ENCODE data around the gene MTA1. TPM values are rescaled to one million over a fixed set of nuclear protein-coding genes. Genes with fewer than 3 reads are reported as not detected.

Gene MTA1
- total RNA-seq, 2 donors from 2014 or later = 99.0 to 99.7 TPM

- H3K9me3 ChIP-seq (ENCODE audit: control insufficient read depth, low read length, poor library complexity, severe bottlenecking) = no peaks in the 10 kb centered on the region
- H3K4me3 Mint-ChIP-seq = no peak overlapping the region
- H3K36me3 Mint-ChIP-seq (ENCODE audit: low read depth) = no peaks in the 10 kb centered on the region
- DNase-seq (no peak), ATAC-seq (no peak)
- peaks cover 5% of the 10 kb centered on the region for H3K4me1 Mint-ChIP-seq
- no peaks in the 10 kb centered on the region for H3K27me3 Mint-ChIP-seq
- H3K27ac Mint-ChIP-seq = no peak overlapping the region
Observed at GRCh38 chr14:105390849-105391500, 28.7 kb upstream of the MTA1 start.

GRCh38 chr14:105391541-105391940, 28.1 kb upstream of the MTA1 start:
- no peak overlapping the region for H3K27ac Mint-ChIP-seq
- peaks cover 5% of the 10 kb centered on the region for H3K4me1 Mint-ChIP-seq
- no peak for ATAC-seq
- no peaks in the 10 kb centered on the region for H3K9me3 ChIP-seq (ENCODE audit: control insufficient read depth, low read length, poor library complexity, severe bottlenecking)
- H3K36me3 Mint-ChIP-seq (ENCODE audit: low read depth) = no peaks in the 10 kb centered on the region
- DNase-seq = no peak
- no peak overlapping the region for H3K4me3 Mint-ChIP-seq
- H3K27me3 Mint-ChIP-seq = no peaks in the 10 kb centered on the region

DNA sequence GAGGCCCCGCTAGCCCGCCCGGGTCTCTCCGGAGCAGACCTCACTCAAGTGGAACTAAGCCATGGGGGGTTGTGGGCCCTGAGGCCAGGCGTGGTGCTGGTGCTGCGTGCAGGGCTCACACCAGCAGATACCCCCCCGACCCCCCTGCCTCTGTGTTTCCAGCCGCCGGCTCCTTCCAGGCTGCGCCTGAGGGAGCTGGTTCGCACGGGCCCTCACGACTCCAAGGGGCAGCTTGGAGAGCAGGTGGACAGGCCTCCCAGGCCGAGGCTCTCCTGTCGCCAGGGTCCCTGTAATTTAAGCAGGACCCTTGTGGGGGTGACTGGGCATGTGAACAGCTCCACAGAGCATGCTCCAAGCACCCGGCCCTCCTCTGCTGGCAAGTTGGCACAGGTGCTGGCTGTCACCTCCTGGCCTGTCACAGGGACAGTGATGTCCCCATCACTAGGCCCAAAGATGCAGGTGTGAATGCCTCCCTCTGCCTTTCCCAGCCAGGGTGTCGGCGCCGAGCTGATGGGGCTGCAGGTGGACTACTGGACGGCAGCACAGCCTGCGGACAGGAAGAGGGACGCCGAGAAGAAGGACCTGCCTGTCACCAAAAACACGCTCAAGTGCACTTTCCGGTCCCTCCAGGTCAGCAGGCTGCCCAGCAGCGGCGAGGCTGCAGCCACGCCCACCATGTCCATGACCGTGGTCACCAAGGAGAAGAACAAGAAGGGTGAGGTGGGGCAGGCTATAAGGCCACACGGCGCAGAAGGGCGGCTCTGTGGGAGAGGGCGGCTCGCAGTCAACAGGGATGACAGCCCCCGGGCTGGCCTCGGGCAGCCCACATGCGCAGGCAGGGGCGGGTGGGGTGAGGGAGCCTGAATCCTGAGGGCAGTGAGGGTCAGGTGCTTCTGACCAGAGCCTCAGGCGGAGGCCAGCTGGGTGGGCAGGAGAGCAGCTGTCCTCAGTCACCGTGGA, 27.2 kb upstream of the MTA1 start:
- H3K27me3 Mint-ChIP-seq = no peaks in the 10 kb centered on the region
- DNase-seq = no peak
- H3K9me3 ChIP-seq (ENCODE audit: control insufficient read depth, low read length, poor library complexity, severe bottlenecking) = no peaks in the 10 kb centered on the region
- peaks cover 5% of the 10 kb centered on the region for H3K4me1 Mint-ChIP-seq
- no peak overlapping the region for H3K4me3 Mint-ChIP-seq
- H3K27ac Mint-ChIP-seq = no peak overlapping the region
- no peak for ATAC-seq
- no peaks in the 10 kb centered on the region for H3K36me3 Mint-ChIP-seq (ENCODE audit: low read depth)

DNA sequence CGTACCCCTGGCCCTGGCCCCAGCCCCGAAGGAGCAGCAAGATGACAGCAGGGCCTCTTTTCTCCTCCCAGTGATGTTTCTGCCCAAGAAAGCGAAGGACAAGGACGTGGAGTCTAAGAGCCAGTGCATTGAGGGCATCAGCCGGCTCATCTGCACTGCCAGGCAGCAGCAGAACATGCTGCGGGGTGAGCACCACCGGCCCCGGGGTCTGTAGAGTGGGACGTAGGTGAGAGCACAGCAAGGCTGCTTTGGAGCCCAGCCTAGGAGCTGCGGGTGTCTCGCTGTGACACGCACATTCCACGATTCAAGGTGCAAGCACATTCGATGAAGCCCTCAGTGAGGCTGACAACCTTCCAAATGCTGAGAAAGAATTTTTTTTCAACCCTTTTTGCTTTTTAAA, 26.5 kb upstream of the MTA1 start:
- DNase-seq = no peak
- H3K4me3 Mint-ChIP-seq = no peak overlapping the region
- H3K4me1 Mint-ChIP-seq = peaks cover 5% of the 10 kb centered on the region
- no peaks in the 10 kb centered on the region for H3K9me3 ChIP-seq (ENCODE audit: control insufficient read depth, low read length, poor library complexity, severe bottlenecking)
- no peak for ATAC-seq
- no peak overlapping the region for H3K27ac Mint-ChIP-seq
- H3K36me3 Mint-ChIP-seq (ENCODE audit: low read depth) = no peaks in the 10 kb centered on the region
- H3K27me3 Mint-ChIP-seq = no peaks in the 10 kb centered on the region

DNA sequence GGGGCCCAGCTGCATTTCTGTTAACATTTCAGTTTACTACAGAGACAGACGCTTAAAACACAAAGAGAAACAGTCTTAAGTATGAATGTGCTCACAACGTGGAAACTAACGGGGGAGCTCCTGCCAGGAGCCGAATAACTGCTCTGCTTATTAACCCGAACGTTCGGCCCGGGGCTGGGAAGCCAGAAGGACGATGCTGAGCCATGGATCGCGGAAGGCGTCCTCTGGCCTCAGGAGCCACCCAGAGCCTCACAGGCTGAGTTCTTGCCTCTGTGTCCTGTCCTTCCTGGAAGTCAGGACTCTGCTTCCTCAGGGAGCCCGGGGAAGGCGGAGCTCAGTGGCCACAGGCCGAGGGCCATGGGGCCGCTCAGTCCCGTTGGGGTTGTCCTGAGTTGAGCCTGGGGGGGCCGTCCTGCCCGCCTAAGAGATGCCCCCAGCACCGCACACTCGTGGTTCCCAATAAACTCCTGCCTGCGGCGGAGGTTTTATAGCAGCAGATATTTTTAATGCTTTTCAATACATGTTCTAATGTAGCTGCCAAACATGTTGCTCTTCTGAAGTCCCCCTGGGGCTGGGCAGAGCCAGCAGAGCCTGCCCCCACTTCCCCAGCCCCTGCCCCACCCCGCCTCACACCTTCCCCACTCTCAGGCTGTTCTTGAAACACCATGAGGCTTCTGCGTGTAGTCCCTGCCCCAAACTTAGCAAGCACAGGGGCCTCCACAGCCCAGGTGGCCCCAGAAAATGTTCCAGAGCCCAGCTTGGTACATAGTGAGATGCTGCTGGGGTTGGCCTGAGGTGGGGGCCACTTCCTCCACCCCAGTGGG, 24.7 kb upstream of the MTA1 start:
- H3K4me1 Mint-ChIP-seq = peaks cover 2% of the 10 kb centered on the region
- no peak overlapping the region for H3K27ac Mint-ChIP-seq
- no peaks in the 10 kb centered on the region for H3K36me3 Mint-ChIP-seq (ENCODE audit: low read depth)
- no peak overlapping the region for H3K4me3 Mint-ChIP-seq
- no peak for DNase-seq
- H3K9me3 ChIP-seq (ENCODE audit: control insufficient read depth, low read length, poor library complexity, severe bottlenecking) = no peaks in the 10 kb centered on the region
- H3K27me3 Mint-ChIP-seq = no peaks in the 10 kb centered on the region
- no peak for ATAC-seq

DNA sequence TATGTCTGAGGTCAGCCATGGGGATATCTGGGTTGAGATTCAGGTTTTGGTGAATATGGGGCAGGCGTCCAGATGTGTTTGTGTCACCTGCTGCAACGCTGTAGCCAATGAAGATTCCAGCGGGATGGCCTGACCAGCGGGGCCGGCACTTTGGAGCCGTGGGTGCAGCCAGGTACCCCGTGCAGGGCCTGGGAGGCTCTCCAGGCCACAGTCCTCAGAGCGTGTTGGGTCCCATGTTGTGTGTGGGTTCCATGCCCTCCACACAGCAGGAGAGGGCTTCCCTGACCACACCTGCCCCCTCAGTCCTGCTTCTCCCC, 24.1 kb upstream of the MTA1 start:
- Mint-ChIP-seq H3K27me3 (no peaks in the 10 kb centered on the region), H3K36me3 (ENCODE audit: low read depth) (peaks cover 3% of the 10 kb centered on the region), H3K27ac (no peak overlapping the region), H3K4me1 (no peaks in the 10 kb centered on the region), H3K4me3 (no peak overlapping the region)
- DNase-seq (no peak), ATAC-seq (no peak)
- no peaks in the 10 kb centered on the region for H3K9me3 ChIP-seq (ENCODE audit: control insufficient read depth, low read length, poor library complexity, severe bottlenecking)

GRCh38 chr14:105397350-105397931, 22.2 kb upstream of the MTA1 start:
- Mint-ChIP-seq H3K27me3 (no peaks in the 10 kb centered on the region), H3K4me3 (peak overlapping the region; percentile 83), H3K36me3 (ENCODE audit: low read depth) (peaks cover 4% of the 10 kb centered on the region), H3K4me1 (no peaks in the 10 kb centered on the region), H3K27ac (peak overlapping the region; percentile 51)
- DNase-seq = no peak
- no peaks in the 10 kb centered on the region for H3K9me3 ChIP-seq (ENCODE audit: control insufficient read depth, low read length, poor library complexity, severe bottlenecking)
- ATAC-seq = no peak

GRCh38 chr14:105398044-105398725, 21.4 kb upstream of the MTA1 start, which contains the start of gene TEX22:
Gene TEX22, plus strand, starts transcription at chr14:105398538. Its CDS starts 803 bp downstream, at chr14:105399341.
- DNase-seq (peak; percentile 75 to 84 (median 81)), ATAC-seq (peak; percentile 90)
- no peaks in the 10 kb centered on the region for H3K9me3 ChIP-seq (ENCODE audit: control insufficient read depth, low read length, poor library complexity, severe bottlenecking)
- Mint-ChIP-seq H3K4me1 (no peaks in the 10 kb centered on the region), H3K36me3 (ENCODE audit: low read depth) (peaks cover 4% of the 10 kb centered on the region), H3K27me3 (no peaks in the 10 kb centered on the region), H3K27ac (peak within 1 kb of the TSS; percentile 51), H3K4me3 (peak within 1 kb of the TSS; percentile 86)

DNA sequence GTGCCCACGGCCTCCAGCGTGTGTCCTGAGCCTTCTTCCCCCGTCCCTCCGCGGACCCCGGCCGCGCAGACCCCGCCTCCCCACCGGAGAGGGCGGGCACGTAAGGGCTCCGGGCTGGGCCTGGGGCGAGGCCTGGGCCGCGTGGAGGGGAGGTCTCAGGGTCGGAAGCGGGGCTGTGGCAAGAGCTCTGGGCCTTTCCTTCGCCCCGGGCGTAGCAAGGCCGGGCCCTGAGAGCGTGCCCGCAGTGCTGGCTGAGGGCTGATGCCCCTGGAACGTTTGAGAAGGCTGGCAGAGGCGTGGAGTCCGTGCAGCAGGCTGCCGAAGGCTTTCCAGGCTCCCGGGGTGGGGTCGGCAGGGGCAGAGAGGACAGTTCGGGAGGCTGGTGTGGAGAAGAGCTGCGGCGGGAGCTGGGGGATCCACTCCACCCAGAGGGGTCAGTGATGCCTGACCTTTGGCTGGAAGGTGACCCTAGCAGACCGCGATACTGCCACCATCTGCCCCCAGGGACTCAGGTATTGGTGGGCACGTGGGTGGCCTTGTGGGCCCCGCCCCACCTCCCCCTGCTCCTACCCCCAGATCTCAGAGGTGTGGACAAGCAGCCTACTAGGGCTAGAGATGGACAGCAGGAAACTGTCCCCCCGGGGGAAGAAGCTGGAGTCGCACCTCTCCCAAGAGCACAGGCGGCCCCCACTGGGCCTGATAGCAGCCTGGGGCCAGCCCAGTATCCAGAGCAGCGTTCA, 20.7 kb upstream of the MTA1 start:
- peak; percentile 39 for ATAC-seq
- Mint-ChIP-seq H3K27ac (peak overlapping the region; percentile 41), H3K4me1 (no peaks in the 10 kb centered on the region), H3K27me3 (no peaks in the 10 kb centered on the region), H3K36me3 (ENCODE audit: low read depth) (peaks cover 4% of the 10 kb centered on the region), H3K4me3 (peak overlapping the region; percentile 86)
- no peaks in the 10 kb centered on the region for H3K9me3 ChIP-seq (ENCODE audit: control insufficient read depth, low read length, poor library complexity, severe bottlenecking)
- DNase-seq = peak in 1 of 3 donors; percentile 30

- no peaks in the 10 kb centered on the region for H3K9me3 ChIP-seq (ENCODE audit: control insufficient read depth, low read length, poor library complexity, severe bottlenecking)
- no peak for DNase-seq
- H3K27ac Mint-ChIP-seq = no peak overlapping the region
- H3K4me3 Mint-ChIP-seq = peak overlapping the region; percentile 86
- H3K36me3 Mint-ChIP-seq (ENCODE audit: low read depth) = peaks cover 4% of the 10 kb centered on the region
- ATAC-seq = no peak
- no peaks in the 10 kb centered on the region for H3K4me1 Mint-ChIP-seq
- H3K27me3 Mint-ChIP-seq = no peaks in the 10 kb centered on the region
Observed at GRCh38 chr14:105399466-105399775, 20.2 kb upstream of the MTA1 start.

DNA sequence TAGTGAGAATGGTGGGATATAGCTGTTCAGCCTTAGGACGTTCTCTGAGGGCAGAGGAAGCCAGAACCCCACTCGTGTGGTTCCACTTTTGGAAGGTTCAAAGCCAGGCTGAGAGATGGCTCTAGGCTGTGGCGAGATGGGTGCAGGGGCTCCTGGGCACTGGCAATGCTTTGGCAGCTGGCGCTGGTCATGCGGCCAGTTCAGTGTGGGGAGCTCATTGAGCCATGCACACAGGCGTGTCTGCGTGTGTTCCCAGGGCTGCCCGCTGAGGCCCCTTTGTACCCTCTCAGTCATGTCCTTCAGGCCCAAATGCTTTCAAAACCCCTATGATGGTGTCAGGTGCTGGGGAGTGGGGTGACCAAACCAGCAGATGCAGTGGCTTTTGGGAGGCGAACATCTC, 19.6 kb upstream of the MTA1 start:
- no peaks in the 10 kb centered on the region for H3K9me3 ChIP-seq (ENCODE audit: control insufficient read depth, low read length, poor library complexity, severe bottlenecking)
- no peak overlapping the region for H3K27ac Mint-ChIP-seq
- no peaks in the 10 kb centered on the region for H3K4me1 Mint-ChIP-seq
- ATAC-seq = no peak
- no peak for DNase-seq
- H3K4me3 Mint-ChIP-seq = no peak overlapping the region
- H3K36me3 Mint-ChIP-seq (ENCODE audit: low read depth) = peaks cover 4% of the 10 kb centered on the region
- H3K27me3 Mint-ChIP-seq = no peaks in the 10 kb centered on the region

GRCh38 chr14:105401699-105402098, 17.9 kb upstream of the MTA1 start:
- no peak overlapping the region for H3K4me3 Mint-ChIP-seq
- H3K27me3 Mint-ChIP-seq = no peaks in the 10 kb centered on the region
- H3K4me1 Mint-ChIP-seq = no peaks in the 10 kb centered on the region
- no peaks in the 10 kb centered on the region for H3K9me3 ChIP-seq (ENCODE audit: control insufficient read depth, low read length, poor library complexity, severe bottlenecking)
- DNase-seq (no peak), ATAC-seq (no peak)
- H3K27ac Mint-ChIP-seq = no peak overlapping the region
- peaks cover 4% of the 10 kb centered on the region for H3K36me3 Mint-ChIP-seq (ENCODE audit: low read depth)

All from T-helper 17 cell (primary cell).